ENCODE results near the gene OR11H6.
"Not testable (repeated sequence)": the region's sequence is repeated elsewhere in the genome, so short reads cannot be mapped to it uniquely, and the experiment has no call there.

OR11H6 gene

GRCh38 chr14:20262642-20263128, 39.2 kb downstream of the OR11H6 start:
- DNase-seq (ENCODE audit: low read depth) = no peak

- not testable (repeated sequence) for DNase-seq (ENCODE audit: low read depth)
Observed at GRCh38 chr14:20264361-20264760, 40.9 kb downstream of the OR11H6 start.

- no peak for DNase-seq (ENCODE audit: low read depth)
Observed at GRCh38 chr14:20274062-20274461, 50.6 kb downstream of the OR11H6 start.
